GM12801 (cell line): ENCODE measurements around the gene ESPN.

Source experiments
- TF ChIP-seq, protein P1 (sequence below): IDR thresholded peaks from one replicate; pipeline ENCODE4 v1.5.1; 2011; ENCODE audit warnings: control low read depth; ENCODE audit not compliant: insufficient read length; ENCODE audit errors: extremely low read depth

Gene ESPN

GRCh38 chr1:6397844-6398441 is 26.6 kb upstream of the ESPN start:
- TF ChIP-seq, protein P1, sequence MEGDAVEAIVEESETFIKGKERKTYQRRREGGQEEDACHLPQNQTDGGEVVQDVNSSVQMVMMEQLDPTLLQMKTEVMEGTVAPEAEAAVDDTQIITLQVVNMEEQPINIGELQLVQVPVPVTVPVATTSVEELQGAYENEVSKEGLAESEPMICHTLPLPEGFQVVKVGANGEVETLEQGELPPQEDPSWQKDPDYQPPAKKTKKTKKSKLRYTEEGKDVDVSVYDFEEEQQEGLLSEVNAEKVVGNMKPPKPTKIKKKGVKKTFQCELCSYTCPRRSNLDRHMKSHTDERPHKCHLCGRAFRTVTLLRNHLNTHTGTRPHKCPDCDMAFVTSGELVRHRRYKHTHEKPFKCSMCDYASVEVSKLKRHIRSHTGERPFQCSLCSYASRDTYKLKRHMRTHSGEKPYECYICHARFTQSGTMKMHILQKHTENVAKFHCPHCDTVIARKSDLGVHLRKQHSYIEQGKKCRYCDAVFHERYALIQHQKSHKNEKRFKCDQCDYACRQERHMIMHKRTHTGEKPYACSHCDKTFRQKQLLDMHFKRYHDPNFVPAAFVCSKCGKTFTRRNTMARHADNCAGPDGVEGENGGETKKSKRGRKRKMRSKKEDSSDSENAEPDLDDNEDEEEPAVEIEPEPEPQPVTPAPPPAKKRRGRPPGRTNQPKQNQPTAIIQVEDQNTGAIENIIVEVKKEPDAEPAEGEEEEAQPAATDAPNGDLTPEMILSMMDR: no peak

DNA sequence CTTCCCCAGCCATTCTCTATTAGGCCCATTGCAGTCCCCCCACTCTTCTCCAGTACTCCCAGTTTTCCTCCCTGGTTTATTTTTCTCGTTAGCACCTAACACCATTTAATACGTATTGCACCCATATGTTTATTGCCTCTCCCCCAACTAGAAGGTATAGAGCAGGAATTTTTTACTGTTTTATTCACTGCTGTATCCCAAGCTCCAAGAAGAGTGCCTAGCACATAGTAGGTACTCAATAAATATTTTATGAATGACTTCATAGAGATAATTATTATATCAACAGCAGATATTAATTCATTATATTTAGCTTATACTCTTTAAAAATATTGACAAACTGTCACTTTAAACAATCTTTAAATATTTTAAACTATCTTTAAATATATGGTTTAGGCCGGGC is 25.3 kb upstream of the ESPN start:
- TF ChIP-seq, protein P1: no peak

GRCh38 chr1:6401673-6402072 is 22.9 kb upstream of the ESPN start:
- TF ChIP-seq, protein P1: no peak

DNA sequence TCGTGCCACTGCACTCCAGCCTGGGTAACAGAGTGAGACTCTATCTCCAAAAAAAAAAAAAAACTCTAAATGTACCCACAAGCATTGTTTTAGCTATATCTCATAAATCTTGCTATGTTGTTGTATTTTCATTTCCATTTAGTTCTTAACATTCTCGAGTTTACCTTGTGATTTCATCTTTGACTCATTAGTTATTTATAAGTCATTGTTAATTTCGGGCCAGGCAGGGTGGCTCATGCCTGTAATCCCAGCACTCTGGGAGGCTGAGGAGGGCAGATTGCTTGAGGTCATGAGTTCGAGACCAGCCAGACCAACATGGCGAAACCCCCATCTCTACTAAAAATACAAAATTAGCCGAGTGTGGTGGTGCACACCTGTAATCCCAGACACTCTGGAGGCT is 16.6 kb upstream of the ESPN start:
- TF ChIP-seq, protein P1: no peak

DNA sequence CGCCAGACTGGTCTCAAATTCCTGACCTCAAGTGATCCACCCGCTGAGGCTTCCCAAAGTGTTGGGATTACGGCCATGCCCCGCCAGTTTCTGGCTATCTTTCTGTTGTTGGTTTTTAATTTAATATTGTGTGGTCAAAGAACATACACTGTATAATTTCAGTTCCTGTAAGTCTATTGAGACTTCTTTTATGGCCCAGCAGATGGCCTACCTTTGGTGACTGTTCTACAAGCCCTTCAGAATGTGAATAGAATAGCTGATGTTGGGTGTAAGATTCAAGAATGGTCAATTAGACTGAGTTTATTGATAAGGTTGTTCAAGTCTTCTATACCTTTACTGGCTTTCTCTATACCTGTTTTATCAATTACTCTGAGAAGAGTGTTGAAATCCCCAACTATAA is 15.5 kb upstream of the ESPN start:
- TF ChIP-seq, protein P1: no peak

- TF ChIP-seq, protein P1: no peak
Measured at GRCh38 chr1:6409733-6410132, 14.8 kb upstream of the ESPN start.

- TF ChIP-seq, protein P1: no peak
Measured at GRCh38 chr1:6410248-6410893, 14.2 kb upstream of the ESPN start.
